ENCODE data around the gene FUCA1.

The FUCA1 gene

DNA sequence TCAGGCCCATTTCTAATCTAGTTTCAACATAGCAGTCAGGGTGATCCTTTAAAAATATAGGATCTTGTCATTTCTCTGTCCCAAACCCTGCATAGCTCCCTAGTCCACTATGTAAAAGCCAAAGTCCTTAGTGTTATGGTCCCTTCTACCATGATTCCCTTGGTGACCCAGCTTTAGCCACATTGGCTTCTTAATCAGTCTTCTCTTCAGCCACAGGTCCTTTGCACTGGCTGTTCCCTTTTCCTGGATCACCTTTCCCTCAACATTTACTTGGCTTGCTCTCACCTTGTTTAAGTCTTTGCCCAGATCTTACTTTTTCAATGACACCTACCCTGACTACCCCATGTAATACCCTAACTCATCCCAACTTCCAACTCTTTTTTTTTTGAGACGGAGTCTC is 11.7 kb upstream of the FUCA1 start:
- TF ChIP-seq CSDC2 (CRISPR knock-in tag; IDR thresholded peaks at IDR 0.05) (no peak), ZNF70 (CRISPR knock-in tag; IDR thresholded peaks at IDR 0.05) (no peak), BACH2 (CRISPR knock-in tag; IDR thresholded peaks at IDR 0.05; ENCODE audit: borderline replicate concordance) (no peak)
- no peak for ATAC-seq

DNA sequence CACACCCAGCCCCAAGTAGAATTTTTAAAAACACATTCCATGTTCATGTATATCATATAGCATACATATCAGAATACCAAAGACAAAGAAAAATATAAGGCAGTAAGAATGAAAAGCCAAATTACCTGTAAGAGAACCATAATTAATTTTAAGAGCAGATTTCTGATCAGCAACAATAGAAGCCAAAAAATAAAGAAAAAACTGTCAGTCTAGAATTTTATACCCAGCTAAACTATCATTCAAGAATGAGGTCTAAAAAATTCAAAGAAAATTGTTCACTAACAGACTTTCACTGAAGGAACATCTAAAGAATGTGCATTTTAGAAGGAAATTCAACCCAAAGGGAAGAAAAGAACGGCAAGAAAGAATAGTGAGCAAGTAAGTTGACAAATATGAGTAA is 10.6 kb upstream of the FUCA1 start:
- no peak for ATAC-seq
- TF ChIP-seq, protein P1, sequence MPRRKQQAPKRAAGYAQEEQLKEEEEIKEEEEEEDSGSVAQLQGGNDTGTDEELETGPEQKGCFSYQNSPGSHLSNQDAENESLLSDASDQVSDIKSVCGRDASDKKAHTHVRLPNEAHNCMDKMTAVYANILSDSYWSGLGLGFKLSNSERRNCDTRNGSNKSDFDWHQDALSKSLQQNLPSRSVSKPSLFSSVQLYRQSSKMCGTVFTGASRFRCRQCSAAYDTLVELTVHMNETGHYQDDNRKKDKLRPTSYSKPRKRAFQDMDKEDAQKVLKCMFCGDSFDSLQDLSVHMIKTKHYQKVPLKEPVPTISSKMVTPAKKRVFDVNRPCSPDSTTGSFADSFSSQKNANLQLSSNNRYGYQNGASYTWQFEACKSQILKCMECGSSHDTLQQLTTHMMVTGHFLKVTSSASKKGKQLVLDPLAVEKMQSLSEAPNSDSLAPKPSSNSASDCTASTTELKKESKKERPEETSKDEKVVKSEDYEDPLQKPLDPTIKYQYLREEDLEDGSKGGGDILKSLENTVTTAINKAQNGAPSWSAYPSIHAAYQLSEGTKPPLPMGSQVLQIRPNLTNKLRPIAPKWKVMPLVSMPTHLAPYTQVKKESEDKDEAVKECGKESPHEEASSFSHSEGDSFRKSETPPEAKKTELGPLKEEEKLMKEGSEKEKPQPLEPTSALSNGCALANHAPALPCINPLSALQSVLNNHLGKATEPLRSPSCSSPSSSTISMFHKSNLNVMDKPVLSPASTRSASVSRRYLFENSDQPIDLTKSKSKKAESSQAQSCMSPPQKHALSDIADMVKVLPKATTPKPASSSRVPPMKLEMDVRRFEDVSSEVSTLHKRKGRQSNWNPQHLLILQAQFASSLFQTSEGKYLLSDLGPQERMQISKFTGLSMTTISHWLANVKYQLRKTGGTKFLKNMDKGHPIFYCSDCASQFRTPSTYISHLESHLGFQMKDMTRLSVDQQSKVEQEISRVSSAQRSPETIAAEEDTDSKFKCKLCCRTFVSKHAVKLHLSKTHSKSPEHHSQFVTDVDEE (CRISPR knock-in tag; IDR thresholded peaks at IDR 0.05), result no peak
- TF ChIP-seq OSR1 (CRISPR knock-in tag; IDR thresholded peaks at IDR 0.05) (no peak), ZFP3 (CRISPR knock-in tag; IDR thresholded peaks at IDR 0.05) (no peak), ZNF70 (CRISPR knock-in tag; IDR thresholded peaks at IDR 0.05) (no peak), SNAI2 (CRISPR knock-in tag; IDR thresholded peaks at IDR 0.05) (no peak), ZNF565 (CRISPR knock-in tag; conservative IDR thresholded peaks at IDR 0.05; ENCODE audit: low read depth) (no peak), TCF4 (CRISPR knock-in tag; IDR thresholded peaks at IDR 0.05; ENCODE audit: borderline replicate concordance) (no peak), ZNF8 (CRISPR knock-in tag; IDR thresholded peaks at IDR 0.05) (no peak), ARNTL (CRISPR knock-in tag; IDR thresholded peaks at IDR 0.05; ENCODE audit: borderline replicate concordance, low read depth) (no peak), GLIS3 (CRISPR knock-in tag; IDR thresholded peaks at IDR 0.05) (no peak), PPARA (CRISPR knock-in tag; IDR thresholded peaks at IDR 0.05; ENCODE audit: borderline replicate concordance) (no peak), RARB (CRISPR knock-in tag; IDR thresholded peaks at IDR 0.05) (no peak), ZFP30 (CRISPR knock-in tag; IDR thresholded peaks at IDR 0.05) (no peak), CSDC2 (CRISPR knock-in tag; IDR thresholded peaks at IDR 0.05) (no peak), ZC3H10 (CRISPR knock-in tag; IDR thresholded peaks at IDR 0.05) (no peak)
- TF ChIP-seq, protein P2, sequence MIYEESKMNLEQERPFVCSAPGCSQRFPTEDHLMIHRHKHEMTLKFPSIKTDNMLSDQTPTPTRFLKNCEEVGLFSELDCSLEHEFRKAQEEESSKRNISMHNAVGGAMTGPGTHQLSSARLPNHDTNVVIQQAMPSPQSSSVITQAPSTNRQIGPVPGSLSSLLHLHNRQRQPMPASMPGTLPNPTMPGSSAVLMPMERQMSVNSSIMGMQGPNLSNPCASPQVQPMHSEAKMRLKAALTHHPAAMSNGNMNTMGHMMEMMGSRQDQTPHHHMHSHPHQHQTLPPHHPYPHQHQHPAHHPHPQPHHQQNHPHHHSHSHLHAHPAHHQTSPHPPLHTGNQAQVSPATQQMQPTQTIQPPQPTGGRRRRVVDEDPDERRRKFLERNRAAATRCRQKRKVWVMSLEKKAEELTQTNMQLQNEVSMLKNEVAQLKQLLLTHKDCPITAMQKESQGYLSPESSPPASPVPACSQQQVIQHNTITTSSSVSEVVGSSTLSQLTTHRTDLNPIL (CRISPR knock-in tag; IDR thresholded peaks at IDR 0.05; ENCODE audit: low read depth), result no peak
- TF ChIP-seq, protein P3, sequence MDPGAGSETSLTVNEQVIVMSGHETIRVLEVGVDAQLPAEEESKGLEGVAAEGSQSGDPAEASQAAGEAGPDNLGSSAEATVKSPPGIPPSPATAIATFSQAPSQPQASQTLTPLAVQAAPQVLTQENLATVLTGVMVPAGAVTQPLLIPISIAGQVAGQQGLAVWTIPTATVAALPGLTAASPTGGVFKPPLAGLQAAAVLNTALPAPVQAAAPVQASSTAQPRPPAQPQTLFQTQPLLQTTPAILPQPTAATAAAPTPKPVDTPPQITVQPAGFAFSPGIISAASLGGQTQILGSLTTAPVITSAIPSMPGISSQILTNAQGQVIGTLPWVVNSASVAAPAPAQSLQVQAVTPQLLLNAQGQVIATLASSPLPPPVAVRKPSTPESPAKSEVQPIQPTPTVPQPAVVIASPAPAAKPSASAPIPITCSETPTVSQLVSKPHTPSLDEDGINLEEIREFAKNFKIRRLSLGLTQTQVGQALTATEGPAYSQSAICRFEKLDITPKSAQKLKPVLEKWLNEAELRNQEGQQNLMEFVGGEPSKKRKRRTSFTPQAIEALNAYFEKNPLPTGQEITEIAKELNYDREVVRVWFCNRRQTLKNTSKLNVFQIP (CRISPR knock-in tag; IDR thresholded peaks at IDR 0.05; ENCODE audit: borderline replicate concordance, low read depth), result no peak
- TF ChIP-seq, protein P4, sequence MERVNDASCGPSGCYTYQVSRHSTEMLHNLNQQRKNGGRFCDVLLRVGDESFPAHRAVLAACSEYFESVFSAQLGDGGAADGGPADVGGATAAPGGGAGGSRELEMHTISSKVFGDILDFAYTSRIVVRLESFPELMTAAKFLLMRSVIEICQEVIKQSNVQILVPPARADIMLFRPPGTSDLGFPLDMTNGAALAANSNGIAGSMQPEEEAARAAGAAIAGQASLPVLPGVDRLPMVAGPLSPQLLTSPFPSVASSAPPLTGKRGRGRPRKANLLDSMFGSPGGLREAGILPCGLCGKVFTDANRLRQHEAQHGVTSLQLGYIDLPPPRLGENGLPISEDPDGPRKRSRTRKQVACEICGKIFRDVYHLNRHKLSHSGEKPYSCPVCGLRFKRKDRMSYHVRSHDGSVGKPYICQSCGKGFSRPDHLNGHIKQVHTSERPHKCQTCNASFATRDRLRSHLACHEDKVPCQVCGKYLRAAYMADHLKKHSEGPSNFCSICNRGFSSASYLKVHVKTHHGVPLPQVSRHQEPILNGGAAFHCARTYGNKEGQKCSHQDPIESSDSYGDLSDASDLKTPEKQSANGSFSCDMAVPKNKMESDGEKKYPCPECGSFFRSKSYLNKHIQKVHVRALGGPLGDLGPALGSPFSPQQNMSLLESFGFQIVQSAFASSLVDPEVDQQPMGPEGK (CRISPR knock-in tag; IDR thresholded peaks at IDR 0.05; ENCODE audit: borderline replicate concordance), result no peak
- TF ChIP-seq, protein P5, sequence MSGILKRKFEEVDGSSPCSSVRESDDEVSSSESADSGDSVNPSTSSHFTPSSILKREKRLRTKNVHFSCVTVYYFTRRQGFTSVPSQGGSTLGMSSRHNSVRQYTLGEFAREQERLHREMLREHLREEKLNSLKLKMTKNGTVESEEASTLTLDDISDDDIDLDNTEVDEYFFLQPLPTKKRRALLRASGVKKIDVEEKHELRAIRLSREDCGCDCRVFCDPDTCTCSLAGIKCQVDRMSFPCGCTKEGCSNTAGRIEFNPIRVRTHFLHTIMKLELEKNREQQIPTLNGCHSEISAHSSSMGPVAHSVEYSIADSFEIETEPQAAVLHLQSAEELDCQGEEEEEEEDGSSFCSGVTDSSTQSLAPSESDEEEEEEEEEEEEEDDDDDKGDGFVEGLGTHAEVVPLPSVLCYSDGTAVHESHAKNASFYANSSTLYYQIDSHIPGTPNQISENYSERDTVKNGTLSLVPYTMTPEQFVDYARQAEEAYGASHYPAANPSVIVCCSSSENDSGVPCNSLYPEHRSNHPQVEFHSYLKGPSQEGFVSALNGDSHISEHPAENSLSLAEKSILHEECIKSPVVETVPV (CRISPR knock-in tag; IDR thresholded peaks at IDR 0.05), result no peak

DNA sequence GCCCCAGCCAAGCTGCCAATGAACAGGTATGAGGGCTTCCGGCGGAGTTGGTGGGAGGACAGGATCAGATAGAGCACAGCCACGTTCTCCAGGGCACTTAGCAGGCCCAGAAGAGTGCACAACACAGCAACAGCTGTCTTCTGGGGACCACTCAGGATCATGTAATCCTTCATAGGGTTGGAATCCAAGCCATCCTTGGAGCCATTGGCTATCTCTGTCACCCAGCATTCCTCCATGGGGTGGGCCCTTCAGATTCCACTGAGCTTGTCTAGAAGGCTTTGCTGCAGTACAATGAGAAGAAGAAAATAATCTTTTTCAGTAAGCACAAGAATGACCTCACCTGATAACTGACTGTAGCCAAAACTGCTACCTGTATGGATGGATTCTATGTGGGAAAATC is 7.3 kb upstream of the FUCA1 start:
- no peak for ATAC-seq
- TF ChIP-seq PPARA (CRISPR knock-in tag; IDR thresholded peaks at IDR 0.05; ENCODE audit: borderline replicate concordance) (no peak), BACH2 (CRISPR knock-in tag; IDR thresholded peaks at IDR 0.05; ENCODE audit: borderline replicate concordance) (no peak), RARB (CRISPR knock-in tag; IDR thresholded peaks at IDR 0.05) (no peak)

DNA sequence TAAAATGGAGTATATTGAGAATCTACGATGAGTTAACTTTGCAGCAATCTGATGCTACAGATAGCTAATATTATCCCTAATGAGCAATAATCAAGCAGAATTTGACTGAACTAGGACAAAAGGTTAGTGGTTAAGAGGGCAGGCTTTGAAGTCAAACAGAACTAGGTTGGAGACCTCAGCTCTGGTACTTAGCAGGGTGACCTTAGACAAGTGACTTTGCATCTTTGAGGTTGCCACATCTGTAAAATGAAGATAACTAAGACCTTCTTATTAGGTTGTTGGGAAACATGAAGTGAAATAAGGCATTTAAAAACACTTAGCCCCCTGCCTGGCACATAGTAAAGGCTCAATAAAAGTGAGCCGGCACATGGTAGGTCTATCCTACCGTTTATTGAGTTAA is 4.3 kb upstream of the FUCA1 start:
- no peak for ATAC-seq
- TF ChIP-seq, protein P3 (CRISPR knock-in tag; IDR thresholded peaks at IDR 0.05; ENCODE audit: borderline replicate concordance, low read depth), result no peak
- TF ChIP-seq, protein P1 (CRISPR knock-in tag; IDR thresholded peaks at IDR 0.05), result no peak
- no peak for TF ChIP-seq SNAI2 (CRISPR knock-in tag; IDR thresholded peaks at IDR 0.05)
- no peak for TF ChIP-seq CSDC2 (CRISPR knock-in tag; IDR thresholded peaks at IDR 0.05)
